GM19025 (cell line): ENCODE measurements around the gene DAAM1.

Experiments
- ATAC-seq: cut with Tn5 transposase; IDR thresholded peaks from one replicate; pipeline ENCODE4 v1.9.1; 2021; ENCODE audit warnings: mild to moderate bottlenecking, low read depth, moderate library complexity; ENCODE audit not compliant: unreplicated experiment

DAAM1 gene

DNA sequence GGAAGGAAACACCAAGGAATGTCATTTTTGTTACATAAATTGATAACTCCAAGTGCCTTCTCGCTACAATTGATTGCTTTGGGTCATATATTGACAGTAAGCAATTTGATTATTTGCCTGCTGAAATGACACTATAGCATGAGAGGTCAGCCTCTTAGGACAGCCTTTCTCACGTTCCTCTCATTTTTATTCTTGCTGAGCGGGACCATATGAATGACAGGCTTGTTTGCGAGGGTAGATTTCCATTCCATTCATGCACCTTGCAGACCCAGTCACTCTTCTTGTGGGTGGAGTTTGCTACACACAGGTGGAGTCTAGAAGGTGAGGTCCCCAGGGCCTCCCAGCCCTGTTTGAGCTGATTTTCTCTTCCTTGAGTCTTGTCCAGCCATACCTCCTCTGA, 27.3 kb downstream of the DAAM1 start:
- no peak for ATAC-seq

DNA sequence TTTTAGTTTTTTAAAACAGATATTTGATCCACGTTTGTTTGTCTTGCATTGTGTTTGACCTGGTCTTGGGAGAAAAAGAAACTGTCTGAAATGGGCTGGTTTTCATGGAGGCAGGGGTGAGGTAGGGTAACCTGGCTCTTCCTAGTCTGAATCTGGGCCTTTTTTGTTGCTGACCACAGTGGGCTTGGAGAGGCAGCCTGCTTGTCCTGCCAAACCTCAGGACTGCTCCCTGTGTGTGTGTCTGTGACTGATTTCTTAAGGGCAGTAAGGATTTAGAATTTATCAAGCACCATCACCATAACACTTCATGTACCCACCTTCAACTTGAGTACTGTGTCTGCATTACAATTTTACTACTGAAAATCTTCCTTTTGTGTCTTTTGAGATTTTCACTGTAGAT, 28.5 kb downstream of the DAAM1 start:
- ATAC-seq = no peak

DNA sequence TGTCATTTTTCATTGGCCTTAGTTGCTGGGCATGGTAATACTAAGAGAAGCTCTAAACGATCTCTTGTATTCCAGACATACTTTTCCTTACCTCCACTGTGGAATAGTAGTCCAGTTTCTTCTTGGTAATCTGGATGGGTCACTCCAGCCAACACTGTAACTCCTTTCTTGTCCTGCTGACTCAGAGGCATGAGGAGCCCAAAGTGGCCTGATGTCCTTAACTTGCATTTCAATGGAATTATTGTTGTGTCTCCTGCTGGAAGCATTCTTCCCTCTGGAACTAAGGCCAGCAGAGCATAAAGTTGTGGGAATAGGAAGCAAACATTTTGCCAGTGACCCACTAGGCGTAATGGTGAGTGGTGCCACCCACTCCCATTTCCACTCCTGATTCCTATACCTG, 33.1 kb downstream of the DAAM1 start:
- ATAC-seq = no peak

DNA sequence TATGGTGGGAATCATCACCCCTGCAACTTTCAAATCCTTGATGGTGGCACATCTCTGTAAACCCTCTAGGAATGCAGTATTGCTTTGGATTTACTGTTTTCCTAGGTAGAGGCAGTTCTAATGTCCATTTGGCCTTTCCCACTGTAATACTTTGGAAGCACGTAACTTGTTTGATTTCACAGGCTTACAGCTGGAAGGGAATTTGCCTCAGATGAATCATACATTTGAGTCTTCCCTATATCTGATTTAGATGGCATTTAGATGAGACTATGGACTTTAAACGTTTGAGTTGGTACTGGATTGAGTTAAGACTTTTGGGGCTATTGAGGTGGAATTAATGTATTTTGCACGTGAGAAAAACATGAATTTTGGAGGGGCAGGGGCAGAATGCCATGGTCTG, 35.9 kb downstream of the DAAM1 start:
- ATAC-seq = no peak

DNA sequence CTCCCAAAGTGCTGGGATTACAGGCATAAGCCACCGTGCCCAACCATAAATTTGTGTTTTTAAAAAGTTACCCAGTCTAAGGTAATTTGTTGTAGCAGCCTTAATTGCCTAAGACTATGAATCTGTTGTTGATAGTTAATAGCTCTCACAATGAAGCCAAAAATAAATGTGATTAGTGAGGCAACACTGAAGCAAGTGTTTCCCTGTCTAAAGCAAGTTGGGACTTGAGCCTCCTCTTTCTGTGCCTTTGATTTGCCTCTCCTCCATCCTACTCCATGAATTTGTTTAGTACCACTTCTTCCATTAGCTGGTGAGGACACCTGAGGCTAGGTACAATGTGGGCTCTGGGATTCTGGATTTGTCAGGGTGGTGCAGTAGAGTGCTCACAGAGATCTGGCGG, 36.8 kb downstream of the DAAM1 start:
- ATAC-seq = no peak

DNA sequence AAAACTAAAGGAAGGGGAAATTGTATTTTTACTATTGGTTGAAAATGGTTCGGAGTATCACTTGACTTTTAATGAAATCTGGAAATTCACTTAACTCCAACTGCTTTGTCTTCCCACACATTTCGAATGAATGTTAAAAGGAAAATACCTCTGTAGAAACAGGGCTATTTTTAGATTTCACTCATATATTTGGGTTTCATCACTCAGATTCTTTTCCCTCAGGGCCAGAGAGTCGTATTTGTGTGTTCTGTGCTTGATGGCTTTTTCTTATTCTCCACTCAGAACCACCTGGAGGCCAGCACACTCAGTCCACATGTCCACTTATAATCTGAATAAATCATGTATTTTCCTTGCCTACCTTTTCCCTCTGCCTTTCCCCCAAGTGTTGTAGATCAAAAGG, 40.0 kb downstream of the DAAM1 start:
- no peak for ATAC-seq

DNA sequence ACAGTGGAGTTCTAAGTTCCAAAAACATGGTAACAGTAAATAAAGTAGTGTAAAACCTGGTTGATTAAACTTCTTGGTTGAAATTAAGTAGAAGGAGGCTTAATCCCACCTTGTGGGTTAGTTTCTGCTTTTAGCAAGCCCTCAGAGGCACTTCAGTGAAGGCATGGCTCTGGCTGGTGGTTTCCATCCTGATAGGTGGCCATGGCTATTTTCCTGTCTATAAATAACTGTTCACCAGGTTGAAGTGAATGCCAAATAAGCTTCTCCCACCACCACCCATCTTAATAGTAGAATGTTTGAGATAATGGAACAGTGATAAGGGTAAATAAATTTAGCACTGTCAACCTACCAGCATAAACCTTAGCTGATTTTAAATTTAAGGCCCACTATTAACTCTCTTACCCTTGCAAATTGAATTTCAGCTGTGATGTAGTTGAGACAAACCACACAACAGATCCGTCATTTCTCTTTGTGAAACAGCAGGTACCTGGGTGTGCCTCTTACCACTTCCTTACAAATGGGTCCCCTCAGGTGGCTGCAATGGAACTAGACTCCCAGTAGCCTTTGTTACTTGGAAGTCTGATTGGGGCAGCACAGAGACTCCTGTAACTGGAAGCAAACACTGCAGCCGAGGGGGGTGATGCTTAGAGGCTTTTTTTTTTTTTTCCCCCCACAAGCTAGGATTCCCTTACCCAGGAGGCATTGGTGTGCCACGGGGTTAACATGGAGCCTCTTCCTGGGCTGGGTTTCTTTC, 41.4 kb downstream of the DAAM1 start:
- no peak for ATAC-seq

DNA sequence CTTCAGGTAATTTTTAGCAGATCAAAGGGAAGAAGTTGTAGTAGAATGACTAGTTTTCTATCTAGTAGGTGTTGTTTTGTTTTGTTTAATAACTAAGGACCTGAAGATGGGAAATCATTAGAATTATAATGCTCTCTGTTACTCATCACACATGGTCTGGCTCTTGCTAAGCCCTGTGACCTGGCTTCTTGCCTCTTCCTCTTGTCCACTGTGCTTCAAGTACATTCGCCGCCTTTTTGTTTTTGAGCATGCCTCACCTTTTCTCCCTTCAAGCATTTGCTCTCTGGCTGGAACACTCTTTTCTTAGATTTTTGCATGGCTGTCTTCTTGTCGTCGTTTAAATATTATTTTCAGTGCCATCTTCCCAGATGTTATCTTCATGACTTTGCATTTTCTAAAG, 47.7 kb downstream of the DAAM1 start:
- ATAC-seq = no peak

DNA sequence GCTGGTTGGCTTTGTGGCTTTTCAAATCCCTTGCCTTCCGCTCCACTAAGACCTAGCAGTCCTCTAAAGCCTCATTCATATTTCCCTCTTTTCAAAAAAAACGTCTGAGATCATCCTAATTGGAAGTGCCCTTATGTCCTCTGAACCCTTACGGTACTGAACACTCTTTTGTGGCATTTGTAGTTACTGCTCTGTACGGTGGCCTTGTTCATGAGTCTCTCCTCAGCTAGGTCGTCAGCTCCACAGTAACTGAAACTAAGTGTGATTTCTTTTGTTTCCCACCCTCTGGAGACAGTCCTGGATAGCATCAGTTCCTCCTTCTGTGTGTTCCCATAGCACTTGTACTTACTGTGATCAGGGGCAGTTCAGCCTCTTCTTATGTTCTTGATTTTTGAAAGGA, 49.7 kb downstream of the DAAM1 start:
- ATAC-seq = no peak

DNA sequence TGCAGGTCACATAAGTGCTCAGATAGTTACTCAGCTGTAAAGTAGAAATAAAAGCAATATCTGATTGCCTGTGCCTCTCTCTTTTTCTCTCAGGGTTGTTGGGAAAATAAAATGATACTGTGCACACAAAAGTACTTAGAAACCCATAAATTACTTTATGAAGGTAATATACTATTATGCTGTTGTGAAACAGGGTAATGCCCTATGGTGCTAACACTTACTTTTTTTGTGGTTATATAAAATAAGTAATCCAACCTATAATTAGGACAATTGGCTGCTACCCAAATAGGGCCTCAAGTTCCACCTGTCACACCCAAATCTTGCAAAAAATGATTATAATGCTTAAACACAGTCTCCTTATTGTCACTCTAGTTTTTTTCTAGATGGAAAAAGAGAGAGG, 50.6 kb downstream of the DAAM1 start:
- no peak for ATAC-seq

DNA sequence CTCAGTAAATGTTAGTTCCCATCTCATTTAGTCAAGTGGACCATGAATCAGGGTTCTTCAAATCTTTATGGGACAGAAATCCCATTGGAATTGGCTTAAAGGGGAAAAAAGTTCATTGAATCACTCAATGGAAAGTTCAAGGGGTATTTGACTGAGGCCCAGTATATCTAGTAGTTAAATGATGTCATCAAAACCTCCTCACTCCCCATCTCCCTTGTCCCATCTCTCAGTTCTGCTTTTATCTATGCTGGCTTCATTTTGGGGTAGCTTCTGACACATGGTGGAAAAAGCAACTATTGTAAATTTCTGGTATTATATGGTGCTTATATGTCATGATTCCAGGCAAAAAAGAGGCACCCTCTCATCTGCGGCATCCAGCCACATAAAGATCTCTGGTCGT, 51.9 kb downstream of the DAAM1 start:
- ATAC-seq = peak; percentile 70

DNA sequence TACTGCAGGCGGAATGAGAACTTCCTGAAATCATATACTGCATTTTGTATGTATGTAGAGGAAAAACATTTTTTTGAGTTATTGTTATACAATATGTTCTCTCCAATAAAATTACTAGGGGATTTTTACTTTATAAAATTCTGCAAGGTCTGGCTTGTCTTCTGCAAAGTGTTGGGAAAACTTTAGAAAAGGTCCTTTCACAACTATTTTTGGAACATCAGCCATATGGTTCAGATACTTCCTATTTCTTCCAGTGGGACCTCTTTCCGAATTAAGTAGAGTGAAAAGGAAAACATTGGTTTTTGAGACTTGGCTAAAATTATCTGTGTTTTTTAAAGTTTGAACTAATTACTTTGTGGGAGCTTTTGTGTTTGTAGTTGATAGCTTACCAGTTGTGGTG, 52.7 kb downstream of the DAAM1 start:
- no peak for ATAC-seq

DNA sequence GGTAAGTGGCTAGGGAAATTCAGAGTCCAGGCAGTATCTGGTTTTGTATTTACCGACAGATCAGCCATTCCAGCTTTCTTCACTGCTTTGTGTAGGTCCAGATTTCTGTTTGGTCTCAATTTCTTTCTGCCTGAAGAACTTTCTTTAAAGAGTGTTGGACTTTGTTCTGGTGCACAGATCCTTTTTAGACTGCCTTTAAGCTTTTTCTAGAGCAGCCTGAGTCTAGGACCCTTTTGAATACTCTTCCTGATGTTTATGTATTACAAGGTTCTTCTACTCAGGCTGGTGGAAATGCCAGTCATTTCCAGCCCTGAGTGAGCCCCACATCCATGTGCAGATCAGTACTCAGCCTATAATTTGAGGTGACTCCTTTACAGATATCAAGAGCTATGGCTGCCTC, 54.7 kb downstream of the DAAM1 start:
- ATAC-seq = no peak

DNA sequence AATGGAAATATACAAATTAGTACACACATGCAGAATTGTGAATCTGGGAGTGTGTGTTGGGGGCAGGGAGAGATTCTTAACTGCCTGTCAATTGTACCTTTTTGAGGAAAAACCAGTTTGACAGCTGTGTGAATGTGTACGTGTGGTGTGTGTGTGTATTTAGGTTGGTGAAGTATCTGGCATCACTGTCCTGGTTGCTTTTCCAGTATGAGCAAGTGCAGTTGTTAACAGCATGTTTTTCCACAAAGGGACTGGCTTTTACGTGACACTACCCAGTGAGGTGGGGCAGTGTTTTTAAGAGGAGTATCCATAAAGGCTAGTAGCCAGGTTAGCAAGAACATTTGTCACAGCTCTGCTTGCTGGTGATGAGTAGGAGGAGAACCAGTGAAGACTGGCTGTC, 56.1 kb downstream of the DAAM1 start:
- no peak for ATAC-seq

DNA sequence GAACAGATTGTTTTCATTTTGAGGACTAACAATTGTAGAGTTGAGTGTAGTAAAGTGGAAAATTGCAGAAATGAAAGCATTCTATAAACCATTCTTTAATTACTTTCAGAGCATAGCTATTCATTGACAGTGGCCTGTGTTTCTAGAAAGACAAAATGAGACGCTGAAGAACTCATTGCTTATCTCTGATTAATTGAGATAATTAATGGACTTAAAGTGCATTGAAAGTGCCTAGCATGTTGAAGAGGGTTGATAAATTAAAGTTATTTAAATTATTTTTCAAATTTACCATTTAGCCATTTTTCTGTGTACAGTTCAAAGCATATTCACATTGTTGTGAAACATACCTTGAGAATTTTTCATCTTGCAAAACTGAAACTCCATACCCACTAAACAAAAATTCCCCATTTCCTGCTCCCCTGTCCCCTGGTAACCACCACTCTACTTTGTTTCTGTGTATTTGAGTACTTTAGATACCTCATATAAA, 57.4 kb downstream of the DAAM1 start:
- peak; percentile 79 for ATAC-seq

DNA sequence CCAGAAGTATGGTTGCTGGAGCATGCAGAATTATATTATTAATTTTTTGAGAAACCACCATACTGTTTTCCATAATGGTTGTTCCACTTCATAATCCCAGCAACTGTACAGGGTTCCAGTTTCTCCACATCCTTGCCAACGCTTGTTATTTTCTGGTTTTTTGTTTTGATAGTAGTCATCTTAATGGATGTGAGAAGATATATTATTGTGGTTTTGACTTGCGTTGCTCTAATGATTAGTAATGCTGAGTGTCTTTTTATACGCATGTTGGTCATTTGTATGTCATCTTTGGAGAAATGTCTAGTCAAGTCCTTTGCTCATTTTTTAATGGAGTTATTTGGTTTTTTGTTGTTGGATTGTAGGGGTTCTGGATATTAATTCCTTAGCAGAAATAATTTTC, 58.1 kb downstream of the DAAM1 start:
- ATAC-seq = no peak

DNA sequence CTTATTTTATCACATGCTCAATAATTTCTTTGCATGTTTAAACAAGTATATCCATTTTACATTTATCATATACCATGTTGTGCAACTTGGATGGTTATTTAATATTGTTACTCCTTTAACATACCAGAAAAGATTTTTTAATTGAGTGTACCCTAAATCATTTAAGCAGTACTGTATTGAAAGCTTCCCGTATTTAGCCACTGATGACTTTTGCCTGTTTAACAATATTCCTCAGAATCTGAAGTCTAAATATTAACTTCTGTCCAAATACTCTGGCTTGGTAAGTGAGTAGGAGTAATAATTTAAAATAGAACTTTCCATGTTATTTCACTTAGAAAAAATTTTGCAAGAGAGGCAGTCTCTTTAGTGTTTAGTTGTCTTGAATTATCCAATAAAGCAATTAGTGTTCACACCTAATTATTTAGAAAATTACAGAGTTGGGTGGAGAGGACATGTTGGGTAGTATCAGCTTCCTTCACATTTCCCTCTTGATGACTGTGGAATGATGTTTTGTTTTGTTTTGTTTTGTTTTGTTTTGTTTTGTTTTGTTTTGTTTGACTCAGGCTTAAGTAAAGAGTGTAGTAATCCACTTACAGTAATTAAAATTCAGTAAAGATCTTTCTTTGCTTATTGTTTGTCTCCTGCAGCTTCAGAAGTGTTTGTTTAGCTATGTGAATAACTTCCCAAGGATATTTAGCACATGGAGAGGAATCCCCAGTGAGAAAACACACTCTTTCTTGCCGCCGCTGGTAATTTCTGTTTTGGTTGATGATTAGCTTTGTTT, 59.5 kb downstream of the DAAM1 start:
- no peak for ATAC-seq

DNA sequence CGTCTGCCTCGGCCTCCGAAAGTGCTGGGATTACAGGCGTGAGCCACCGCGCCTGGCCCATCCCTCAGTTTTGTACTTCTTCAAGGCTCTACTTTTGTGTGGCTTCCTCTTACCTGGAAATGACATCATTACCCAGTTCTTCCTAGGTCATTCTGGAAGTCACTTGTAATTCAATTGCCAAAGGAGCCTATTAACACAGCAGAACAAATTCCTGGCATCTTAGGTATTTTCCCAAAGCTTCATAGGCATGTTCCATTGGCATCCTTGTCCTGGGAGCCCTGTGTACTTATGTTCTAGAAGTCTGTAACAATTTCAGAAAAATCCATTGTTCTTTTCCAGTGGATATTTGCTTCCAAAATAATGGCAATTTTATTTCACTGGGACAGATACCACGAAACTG, 60.6 kb downstream of the DAAM1 start:
- no peak for ATAC-seq

DNA sequence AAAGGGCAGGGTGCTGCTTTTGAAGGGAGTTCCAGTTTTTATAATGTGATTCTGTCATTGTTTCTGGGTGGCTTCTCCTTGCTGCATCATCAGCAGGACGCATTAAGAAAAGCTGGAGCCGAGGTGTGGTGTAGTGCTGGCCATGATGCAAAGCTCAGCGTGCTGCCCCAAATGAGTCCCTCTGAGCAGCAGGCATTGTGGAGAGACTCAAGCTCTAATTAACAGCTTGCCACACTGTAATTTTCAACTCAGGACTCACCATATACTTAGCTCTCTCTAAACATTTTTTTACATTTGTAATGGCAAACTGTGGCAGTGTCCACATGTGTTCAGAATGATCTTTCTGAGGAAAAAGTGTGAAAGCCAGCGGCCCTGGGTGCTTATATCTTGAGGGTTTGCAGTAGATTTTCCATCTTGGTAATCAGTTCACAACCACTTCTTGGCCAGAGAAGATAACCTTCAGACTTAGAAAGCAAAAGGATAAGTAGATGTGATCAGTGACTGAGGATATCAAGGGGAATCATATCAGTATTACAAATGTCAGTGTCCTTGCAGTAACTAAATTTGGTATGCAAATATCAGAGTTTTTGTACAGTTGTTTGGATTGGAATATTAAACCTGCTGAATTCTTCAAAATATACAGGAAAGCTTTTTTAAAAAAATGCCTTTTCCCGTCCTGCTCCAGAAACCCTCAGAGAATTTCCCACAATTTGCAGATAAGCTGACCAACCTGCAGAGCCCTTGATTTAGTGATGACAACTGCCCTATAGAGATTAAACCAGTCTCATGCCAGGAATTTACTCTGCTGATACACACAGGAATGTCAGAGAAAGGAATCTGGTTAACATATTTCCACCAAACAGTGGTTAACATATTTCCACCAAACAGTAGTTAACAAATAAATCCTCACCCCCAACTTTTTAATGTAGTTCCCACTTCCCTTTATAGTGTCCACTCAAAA, 63.6 kb downstream of the DAAM1 start:
- no peak for ATAC-seq

DNA sequence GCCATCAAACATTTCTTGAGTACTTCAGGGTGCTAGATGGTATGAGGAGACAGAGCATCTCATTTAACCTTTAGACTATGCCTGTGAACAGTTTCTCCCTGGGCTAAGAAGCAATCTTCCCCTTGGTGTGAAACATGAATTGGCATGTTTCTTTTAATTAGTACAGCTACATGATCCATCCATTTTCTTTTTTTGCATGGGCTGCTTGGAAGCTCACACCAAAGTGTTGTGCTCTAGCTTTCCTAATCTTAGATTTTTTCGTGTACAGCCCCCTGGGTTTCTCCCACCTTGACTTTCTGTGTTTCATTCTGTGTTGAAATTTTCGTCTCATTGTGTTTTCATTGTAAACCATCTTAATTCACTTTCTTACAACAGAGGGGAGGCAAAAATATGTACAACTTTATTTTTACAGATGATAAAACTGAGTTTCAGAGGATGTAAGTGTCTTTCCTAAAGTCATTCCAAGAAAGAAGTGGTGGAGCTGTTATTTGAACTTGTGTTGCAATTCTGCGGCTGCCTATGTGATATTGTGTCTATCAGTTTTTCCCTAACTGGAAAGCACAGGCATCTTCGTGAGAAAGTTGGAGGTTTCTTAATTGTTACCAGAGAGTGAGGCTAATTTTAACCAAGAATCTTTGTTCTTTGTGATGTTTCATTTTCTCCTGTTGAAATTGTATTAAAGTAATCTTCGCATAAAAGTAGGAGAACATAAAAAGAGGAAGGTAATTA, 64.5 kb downstream of the DAAM1 start:
- ATAC-seq = no peak
